GM21526 (cell line): ENCODE measurements around the gene LRRC28.
"Not testable (repeated sequence)": the region's sequence is repeated elsewhere in the genome, so short reads cannot be mapped to it uniquely, and the experiment has no call there.

Source experiments
- ATAC-seq: cut with Tn5 transposase; IDR thresholded peaks from one replicate; pipeline ENCODE4 v1.9.1; 2021; ENCODE audit warnings: moderate library complexity; ENCODE audit not compliant: unreplicated experiment, low FRiP score

The LRRC28 gene

GRCh38 chr15:99386391-99386790 lies 135.1 kb downstream of the LRRC28 start:
- no peak for ATAC-seq

DNA sequence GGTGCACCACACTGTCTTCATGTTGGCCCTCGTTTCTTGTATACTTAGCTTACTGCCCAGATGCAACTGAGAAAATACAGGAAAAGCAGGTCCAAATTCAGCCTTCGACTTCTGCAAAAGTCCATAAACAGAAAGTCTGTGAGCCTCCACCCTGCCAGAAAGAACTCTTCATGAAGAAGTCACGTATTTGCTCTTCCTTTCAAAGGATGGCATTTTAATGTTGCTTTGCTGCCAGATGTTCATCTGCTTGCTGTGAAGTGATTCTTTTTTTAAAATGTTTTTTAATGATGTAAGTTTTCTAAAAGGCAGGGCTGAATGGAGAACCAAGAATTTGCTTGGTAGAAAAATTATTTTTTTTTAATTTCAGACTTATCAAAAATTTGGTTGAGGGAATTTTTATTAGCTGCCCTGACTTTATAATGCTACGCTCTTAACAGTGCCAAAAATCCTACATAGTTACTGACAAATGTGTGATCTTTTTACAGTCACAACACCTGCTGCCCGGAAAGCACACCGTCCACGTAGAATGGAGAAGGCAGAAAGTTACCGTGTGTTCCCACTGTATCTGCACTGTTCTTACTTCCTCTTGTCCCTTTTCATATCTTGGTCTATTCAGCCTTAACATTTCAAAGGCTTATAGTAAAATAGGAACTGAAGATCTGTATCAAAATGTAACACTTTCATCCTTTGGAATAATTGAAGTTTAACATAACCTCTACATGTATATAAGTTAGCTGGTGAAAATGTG lies 136.3 kb downstream of the LRRC28 start:
- ATAC-seq = no peak

DNA sequence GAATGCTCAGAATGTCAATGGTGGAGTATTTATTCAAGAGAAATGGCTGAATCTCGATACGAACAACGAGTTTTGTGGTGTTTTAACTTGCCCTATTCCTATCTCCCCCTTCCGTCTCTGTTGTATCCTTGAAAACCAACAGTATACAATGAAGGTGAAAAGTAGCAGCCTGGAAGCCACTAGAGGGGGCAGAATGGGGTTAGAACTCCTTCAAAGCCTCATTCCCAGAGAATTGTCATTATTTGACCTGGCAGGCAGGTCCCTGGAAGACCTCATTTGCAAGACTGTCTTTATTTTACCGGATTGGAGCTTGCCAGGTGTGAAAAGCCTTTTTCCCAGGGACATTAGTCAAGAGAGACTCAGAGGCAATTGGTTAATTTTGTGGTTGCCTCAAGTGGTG lies 139.4 kb downstream of the LRRC28 start:
- ATAC-seq = no peak

GRCh38 chr15:99393641-99394040 lies 142.4 kb downstream of the LRRC28 start:
- ATAC-seq = no peak

DNA sequence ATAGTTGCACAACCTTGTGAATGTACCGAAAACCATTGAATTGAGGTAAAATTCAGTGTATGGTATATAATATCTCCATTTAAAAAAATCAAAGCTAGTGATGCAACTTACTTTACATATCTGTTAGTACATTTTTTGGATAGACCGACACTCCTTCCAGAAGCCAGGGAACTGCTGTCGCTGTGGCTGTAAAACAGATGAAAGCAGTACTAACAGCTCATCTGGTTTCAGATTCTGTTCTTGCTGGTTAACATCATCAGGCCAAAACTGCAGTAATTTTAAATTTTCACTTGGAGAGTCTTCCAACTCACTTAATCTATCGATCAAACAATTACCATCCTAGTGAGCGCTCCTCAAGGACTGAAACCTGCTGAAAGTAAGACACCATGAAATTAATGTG lies 145.1 kb downstream of the LRRC28 start:
- ATAC-seq = no peak

DNA sequence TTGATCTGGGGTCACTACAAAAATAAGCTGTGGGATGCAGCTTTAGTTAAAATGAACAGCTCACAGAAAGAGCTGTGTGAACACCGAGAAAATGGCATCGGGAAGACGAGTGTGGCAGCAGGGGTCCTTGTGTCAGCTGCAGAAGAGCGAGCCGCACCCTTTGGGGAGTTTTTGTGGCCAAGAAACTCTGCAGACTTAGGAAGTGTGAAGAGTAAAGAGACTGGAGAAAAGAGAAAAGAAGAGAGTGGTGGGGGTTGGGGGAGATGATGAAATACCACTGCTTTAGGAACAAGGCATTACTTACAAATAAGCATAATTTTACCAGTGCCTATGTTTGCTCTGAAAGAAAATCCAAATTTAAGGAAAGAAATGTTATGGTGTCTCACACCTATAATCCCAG lies 147.8 kb downstream of the LRRC28 start:
- no peak for ATAC-seq

DNA sequence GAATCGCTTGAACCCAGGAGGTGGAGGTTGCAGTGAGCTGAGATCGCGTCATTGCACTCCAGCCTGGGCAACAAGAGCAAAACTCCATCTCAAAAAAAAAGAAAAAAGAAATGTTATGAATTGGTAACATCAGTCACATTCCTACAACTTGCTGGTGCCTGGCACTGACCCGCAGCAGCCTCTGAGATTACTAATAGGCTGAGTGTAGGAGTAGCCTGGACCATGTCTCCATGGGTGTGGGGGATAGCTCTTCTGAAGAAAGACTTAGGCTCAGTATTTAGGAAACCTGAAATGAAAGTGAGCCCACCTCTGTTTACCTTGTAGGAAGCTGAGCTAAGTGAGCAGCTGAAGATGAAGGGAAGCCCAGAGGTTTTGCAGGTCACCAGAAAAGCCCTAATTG lies 148.3 kb downstream of the LRRC28 start:
- ATAC-seq = no peak

- not testable (repeated sequence) for ATAC-seq
These were observed 149.9 kb downstream of the LRRC28 start for GRCh38 chr15:99401216-99401615.

- ATAC-seq = no peak
These were observed 150.9 kb downstream of the LRRC28 start for GRCh38 chr15:99402014-99402729.

DNA sequence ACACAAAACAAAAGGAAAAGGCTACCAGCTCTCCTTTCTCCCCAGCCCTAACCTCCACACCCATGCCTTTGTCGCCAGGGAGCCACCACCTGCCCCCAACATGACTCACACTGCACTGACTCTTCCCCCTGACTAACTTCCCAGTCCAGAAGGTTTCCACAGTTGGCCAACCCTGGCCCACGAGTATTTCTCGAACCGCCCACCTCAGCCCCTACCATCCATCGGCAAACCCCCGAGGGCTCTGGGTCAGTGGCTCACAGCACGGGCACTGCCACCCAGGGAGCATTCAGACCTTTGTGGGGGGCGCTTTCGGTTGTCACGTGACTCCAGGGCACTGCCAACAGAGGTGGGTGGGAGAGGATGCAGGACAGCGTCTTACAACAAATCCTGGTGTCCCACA lies 152.3 kb downstream of the LRRC28 start:
- ATAC-seq = no peak

DNA sequence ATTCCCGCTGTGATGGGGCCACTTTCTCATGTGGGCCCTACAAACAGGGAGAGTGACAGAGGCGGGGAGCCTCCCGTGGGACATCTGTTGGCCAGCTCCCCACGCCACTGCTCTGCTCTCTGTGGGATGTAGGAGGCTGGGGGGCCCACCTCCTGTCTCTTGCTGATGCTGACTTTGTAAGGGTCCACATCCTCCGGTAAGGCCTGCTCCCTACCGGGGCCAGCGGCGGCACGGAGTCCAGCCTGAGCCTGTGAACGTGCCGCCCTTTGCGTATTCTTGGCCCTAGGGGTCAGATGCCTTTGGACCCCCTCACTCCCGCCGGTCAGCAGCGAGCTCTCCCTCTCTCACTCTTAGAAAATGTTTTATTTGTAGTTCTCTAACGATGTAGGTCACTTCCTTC lies 153.2 kb downstream of the LRRC28 start:
- ATAC-seq = no peak

DNA sequence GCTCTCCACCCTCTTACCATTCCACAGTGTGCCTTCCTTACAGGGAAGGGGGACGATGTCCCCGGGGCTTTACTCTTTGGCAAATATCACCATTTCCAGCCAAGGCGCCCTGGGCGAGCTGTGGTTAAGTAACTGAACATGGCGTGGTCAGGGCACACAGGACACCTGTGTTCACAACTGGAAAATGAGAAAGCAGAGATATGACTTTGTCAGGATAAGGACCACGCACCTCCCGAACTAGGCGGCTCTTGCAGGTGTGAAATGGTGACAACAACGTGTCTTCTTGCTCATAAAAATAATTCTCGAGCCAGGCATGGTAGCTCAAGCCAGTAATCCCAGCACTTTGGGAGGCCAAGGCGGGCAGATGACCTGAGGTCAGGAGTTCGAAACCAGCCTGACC lies 154.8 kb downstream of the LRRC28 start:
- ATAC-seq = no peak

DNA sequence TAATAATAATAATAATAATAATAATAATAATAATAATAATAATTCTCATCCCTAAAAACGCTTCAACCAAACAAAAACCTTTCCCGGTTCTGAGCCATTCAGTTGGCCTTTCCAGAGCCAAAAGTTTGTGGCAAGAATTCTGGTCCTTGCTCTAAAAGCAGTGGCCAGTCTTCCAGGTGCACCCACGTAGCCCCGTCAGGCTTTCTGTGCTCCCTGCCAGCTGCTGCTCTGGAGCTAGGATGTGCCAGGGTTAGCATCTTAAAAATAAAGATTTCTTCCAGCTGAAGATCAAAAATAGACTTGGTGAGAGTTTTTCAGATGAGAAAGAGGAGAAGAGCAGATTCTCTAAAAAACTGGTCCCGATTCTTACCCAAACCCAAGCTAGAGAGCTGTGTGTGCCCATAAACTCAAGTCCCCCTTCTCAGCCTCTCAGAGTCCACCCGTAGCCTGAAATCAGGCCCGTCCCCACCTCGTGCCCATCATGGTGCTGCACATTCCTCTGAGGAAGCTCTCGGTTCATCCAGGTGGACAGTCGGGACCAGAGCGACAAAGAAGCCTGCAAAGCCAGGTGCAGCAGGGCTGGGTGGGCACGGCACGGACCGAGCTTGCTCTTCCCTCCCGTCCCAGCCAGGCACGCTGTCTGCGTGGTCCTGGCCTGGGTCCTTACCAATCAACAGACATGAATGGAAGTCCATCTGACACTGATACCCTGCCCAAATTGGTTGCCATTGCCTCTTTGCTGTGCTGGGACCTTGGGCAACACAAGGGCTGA lies 155.6 kb downstream of the LRRC28 start:
- no peak for ATAC-seq

GRCh38 chr15:99407716-99408115 lies 156.4 kb downstream of the LRRC28 start:
- no peak for ATAC-seq

GRCh38 chr15:99408236-99409096 lies 157.2 kb downstream of the LRRC28 start:
- ATAC-seq = no peak

- ATAC-seq = no peak
These were observed 157.8 kb downstream of the LRRC28 start for GRCh38 chr15:99409097-99409473.

GRCh38 chr15:99409560-99409959 lies 158.3 kb downstream of the LRRC28 start:
- no peak for ATAC-seq

GRCh38 chr15:99410477-99410876 lies 159.2 kb downstream of the LRRC28 start:
- ATAC-seq = no peak

DNA sequence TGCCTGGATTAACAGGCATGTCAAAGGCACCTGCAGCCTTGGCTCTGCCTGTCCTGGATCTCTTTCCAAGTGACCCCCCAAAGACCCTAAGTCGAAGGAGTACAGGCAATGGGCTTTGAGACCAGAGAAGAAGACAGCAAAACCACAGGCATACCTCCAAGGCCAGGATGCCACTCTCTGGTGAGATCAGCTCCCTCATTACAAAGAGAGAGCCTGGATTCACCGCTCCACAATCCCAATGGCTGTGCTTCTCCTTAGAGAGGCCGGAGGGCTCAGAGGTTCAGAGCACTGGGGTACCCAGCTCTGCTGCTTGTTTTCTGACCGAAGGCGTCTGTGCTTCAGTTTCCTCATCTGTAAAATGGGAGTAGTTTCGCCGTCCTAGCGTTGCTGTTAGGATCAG lies 160.0 kb downstream of the LRRC28 start:
- ATAC-seq = no peak

DNA sequence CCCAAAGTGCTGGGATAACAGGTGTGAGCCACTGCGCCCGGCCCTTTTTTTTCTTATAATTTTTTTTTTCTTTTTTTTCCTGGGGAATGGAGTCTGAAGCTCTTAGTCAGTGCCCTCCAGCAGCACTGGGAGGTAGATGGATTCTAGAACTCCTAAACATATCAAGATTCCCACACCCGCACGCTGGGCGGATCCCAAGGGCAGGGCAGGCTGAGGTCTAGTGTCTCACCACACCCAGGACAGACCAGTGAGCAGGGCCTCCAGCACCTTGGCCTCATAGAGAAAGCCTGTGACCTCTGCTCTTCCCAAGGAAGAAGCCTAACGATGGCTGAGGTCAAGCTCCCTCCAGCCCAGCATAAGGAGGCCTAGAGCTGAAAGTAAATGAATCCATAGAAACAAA lies 160.8 kb downstream of the LRRC28 start:
- no peak for ATAC-seq

GRCh38 chr15:99412626-99413025 lies 161.3 kb downstream of the LRRC28 start:
- no peak for ATAC-seq
